Measurements from ENCODE around the gene DCHS1. TPM values are rescaled to one million over a fixed set of nuclear protein-coding genes. Genes with fewer than 3 reads are reported as not detected.

Gene DCHS1
- total and polyA plus RNA-seq, 2 experiments from 2014 or later, result 16.0 to 60.2 TPM

- Histone ChIP-seq H3K9me3 (ENCODE audit: low read depth) (no peaks in the 10 kb centered on the region), H3K36me3 (peaks cover 23% of the 10 kb centered on the region), H3K4me3 (no peak overlapping the region), H3K27me3 (peaks cover 28% of the 10 kb centered on the region), H3K4me1 (ENCODE audit: low read depth) (peaks cover 8% of the 10 kb centered on the region), H3K27ac (no peak overlapping the region)
- no peak for TF ChIP-seq CTCF (IDR thresholded peaks at IDR 0.05; ENCODE audit: low read depth, low read length)
- DNase-seq (ENCODE audit: low read depth in 1 of 2, low spot score in 1 of 2), result no peak
These were observed 23.2 kb downstream of the DCHS1 start for GRCh38 chr11:6632116-6633073.

- Histone ChIP-seq H3K4me3 (no peak overlapping the region), H3K36me3 (peaks cover 31% of the 10 kb centered on the region), H3K27me3 (peaks cover 28% of the 10 kb centered on the region), H3K9me3 (ENCODE audit: low read depth) (no peaks in the 10 kb centered on the region), H3K4me1 (ENCODE audit: low read depth) (peaks cover 8% of the 10 kb centered on the region), H3K27ac (no peak overlapping the region)
- no peak for DNase-seq (ENCODE audit: low read depth in 1 of 2, low spot score in 1 of 2)
- no peak for TF ChIP-seq CTCF (IDR thresholded peaks at IDR 0.05; ENCODE audit: low read depth, low read length)
These were observed 24.2 kb downstream of the DCHS1 start for GRCh38 chr11:6631361-6631890.

GRCh38 chr11:6630632-6631291 is 24.8 kb downstream of the DCHS1 start:
- Histone ChIP-seq H3K9me3 (ENCODE audit: low read depth) (no peaks in the 10 kb centered on the region), H3K27me3 (peaks cover 28% of the 10 kb centered on the region), H3K4me3 (peak overlapping the region; percentile 12), H3K27ac (no peak overlapping the region), H3K36me3 (peaks cover 36% of the 10 kb centered on the region), H3K4me1 (ENCODE audit: low read depth) (peaks cover 8% of the 10 kb centered on the region)
- no peak for TF ChIP-seq CTCF (IDR thresholded peaks at IDR 0.05; ENCODE audit: low read depth, low read length)
- DNase-seq (ENCODE audit: low read depth in 1 of 2, low spot score in 1 of 2), result no peak

GRCh38 chr11:6629892-6630631 is 25.5 kb downstream of the DCHS1 start:
- Histone ChIP-seq H3K9me3 (ENCODE audit: low read depth) (no peaks in the 10 kb centered on the region), H3K4me3 (peak overlapping the region; percentile 12), H3K27ac (no peak overlapping the region), H3K27me3 (peaks cover 28% of the 10 kb centered on the region), H3K4me1 (ENCODE audit: low read depth) (peaks cover 8% of the 10 kb centered on the region), H3K36me3 (peaks cover 43% of the 10 kb centered on the region)
- peak in 1 of 2 donors; percentile 50 for DNase-seq (ENCODE audit: low read depth in 1 of 2, low spot score in 1 of 2)
- TF ChIP-seq CTCF (IDR thresholded peaks at IDR 0.05; ENCODE audit: low read depth, low read length), result no peak

GRCh38 chr11:6629573-6629891 is 26.1 kb downstream of the DCHS1 start:
- Histone ChIP-seq H3K27ac (no peak overlapping the region), H3K27me3 (peaks cover 28% of the 10 kb centered on the region), H3K36me3 (peaks cover 47% of the 10 kb centered on the region), H3K9me3 (ENCODE audit: low read depth) (no peaks in the 10 kb centered on the region), H3K4me3 (no peak overlapping the region), H3K4me1 (ENCODE audit: low read depth) (peaks cover 8% of the 10 kb centered on the region)
- no peak for TF ChIP-seq CTCF (IDR thresholded peaks at IDR 0.05; ENCODE audit: low read depth, low read length)
- no peak for DNase-seq (ENCODE audit: low read depth in 1 of 2, low spot score in 1 of 2)

Data from cardiac muscle cell (in vitro differentiated cells and primary cell).